Hematopoietic multipotent progenitor cell treated with erythropoietin and hydrocortisone succinate and interleukin-3 and kit ligand, for 6 days (in vitro differentiated cells): Measurements from ENCODE around the gene BRK1.
"Not testable (repeated sequence)": the region's sequence is repeated elsewhere in the genome, so short reads cannot be mapped to it uniquely, and the experiment has no call there.

Experiments used
- DNase-seq: peaks from one replicate; pipeline ENCODE4 v3.0.0-alpha.2; 2015

The BRK1 gene

DNA sequence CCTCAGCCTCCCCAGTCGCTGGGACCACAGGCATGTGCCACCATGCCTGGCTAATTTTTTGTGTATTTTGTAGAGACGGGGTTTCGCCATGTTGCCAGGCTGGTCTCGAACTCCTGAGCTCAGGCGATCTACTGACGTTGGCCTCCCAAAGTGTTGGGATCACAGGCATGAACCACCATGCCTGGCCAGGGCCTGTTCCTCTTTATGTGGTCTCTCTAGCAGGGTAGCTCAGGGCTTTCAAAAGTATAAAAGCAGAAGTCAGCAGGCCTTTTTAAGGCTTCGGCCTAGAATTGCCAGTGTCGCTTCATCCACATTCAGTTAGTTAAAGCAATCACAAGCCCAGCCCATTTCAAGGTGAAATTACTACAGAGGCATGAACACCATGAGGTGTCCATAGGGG, 33.8 kb downstream of the BRK1 start:
- no peak for DNase-seq

DNA sequence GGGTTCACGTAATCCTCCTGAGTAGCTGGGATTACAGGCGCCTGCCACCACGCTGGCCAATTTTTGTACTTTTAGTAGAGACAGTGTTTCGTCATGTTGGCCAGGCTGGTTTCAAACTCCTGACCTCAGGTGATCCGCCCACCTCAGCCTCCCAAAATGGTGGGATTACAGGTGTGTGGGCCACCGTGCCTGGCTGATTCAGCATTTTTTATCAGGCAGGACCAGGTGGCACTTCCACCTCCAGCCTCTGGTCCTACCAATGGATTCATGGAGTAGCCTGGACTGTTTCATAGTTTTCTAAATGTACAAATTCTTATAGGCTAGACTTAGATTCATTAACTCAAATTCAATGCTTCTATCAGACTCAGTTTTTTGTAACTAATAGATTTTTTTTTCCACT, 35.5 kb downstream of the BRK1 start:
- no peak for DNase-seq

DNA sequence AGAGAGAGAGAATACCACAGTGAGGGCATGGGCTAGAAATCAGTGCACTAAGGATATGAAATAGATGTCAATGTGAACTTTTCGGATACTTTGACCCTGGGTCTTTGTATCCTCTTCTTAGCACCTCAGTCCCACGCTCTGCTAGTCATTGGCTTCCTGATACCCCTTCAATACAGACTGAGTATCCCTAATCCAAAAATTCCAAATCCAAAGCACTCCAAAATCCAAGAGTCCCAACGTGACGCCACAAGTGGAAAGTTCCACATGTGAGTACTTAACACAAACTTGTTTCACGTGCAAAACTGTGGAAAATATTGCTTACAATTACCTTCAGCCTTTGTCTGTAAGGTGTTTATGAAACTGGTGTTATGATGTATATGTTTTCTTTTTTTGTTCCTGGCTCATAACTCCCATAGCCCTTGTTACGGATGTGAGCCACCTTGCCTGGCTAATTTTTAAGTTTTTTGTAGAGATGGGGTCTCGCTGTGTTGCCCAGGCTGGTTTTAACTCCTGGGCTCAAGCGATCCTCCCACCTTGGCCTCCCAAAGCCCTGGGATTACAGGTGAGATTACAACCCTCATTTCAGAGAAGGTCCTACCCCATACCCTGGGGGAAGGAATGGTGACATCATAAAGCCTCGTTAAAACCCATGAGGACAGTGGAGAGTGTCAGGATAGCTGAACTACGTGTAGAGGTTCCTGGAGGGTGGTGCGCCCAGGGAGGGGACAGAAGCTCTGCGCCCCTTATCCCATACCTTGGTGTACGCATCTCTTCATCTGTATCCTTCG, 39.1 kb downstream of the BRK1 start:
- no peak for DNase-seq

DNA sequence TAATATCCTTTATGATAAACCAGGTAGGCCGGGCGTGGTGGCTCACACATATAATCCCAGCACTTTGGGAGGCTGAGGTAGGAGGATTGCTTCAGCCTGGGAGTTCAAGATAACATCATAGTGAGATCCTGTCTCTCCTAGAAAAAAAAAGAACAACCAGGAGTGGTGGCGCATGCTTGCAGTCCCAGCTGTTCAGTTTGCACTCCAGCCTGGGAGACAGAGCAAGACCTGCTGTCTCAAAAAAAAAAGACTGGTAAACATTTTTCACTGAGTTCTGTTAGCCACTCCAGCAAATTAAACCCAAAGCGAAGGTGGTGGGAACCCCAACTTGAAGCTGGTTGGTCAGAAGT, 39.6 kb downstream of the BRK1 start:
- DNase-seq = no peak

DNA sequence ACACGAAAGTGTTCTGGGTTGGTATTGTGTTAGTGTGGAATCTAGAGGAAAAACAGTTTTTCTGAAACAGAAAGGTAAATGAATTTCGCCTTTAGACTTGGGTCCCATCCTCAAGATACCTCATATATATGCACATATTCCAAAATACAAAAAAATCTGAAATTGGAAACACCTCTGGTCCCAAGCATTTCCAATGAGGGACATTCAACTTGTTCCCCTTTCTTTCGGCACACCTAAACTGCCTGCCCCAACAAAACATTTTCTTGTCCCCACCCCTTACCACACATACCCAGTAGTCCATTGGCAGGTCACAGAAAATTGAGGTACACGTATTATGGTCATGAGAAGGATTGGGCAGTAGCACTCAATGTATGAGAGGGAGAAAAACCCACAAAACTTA, 40.2 kb downstream of the BRK1 start:
- no peak for DNase-seq

DNA sequence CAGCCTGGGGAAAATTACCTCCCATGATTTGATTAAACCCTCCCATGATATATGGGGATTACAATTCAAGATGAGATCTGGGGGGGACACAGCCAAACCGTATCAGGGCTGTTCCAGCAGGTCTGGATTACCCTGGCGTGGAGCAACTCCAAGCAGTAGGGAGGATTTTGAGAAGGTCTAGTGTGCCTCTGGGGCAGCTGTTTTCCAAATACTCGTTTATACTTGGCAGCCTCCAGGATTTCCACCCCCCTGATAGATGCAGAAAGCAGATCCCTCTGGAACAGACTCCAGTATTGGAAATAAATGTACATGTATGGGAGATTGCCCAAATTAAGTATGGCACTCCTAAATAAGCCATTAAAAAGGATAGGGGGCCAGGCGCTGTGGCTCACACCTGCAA, 41.6 kb downstream of the BRK1 start:
- no peak for DNase-seq

DNA sequence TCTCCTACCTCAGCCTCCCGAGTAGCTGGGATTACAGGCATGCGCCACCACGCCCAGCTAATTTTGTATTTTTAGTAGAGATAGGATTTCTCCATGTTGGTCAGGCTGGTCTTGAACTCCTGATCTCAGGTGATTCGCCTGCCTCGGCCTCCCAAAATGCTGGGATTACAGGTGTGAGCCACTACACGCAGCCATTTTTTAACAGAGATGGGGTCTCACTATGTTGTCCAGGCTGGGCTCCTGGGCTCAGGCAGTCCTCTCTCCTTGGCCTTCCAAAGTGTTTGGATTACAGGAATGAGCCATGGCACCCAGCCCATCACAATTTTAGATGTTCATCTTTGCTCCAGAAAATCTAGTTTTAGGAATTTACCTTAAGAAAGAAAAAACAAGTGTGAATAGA, 43.1 kb downstream of the BRK1 start:
- not testable (repeated sequence) for DNase-seq

DNA sequence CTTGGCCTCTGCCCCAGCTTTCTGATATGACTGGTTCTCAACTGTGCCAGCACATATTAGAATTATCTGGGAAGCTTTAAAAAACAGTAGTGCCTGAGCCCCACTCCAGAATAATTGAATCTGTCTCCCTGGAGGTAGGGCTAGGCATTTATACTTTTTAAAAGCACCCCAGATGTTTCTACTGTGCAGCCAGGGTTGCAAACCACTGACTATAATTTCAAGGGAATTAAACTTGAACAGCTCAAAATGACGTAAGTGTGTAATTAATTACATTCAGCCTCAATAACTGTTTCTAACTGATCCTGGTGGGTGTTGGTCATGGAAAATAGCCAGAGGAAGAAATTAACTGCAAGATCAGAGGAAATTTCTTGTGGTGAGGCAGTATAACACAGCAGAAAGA, 44.9 kb downstream of the BRK1 start:
- no peak for DNase-seq

DNA sequence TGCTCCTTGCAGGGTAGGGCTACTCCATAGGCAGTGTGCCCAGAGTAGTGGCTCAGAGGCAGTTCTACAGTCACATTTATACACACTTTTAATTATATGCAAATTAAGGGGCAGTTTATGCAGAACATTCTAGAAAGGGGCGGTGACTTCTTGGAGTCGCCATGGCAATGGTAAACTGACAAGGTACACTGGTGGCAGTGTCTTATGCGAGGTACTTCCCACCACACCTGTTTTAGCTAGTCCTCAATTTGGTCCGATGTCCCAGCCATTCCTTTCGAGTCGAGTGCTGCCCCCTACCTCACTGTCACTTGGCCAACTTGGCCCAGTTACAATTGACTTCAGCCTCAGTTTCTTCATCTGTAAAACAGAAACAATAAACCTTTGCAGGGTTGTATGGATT, 45.5 kb downstream of the BRK1 start:
- no peak for DNase-seq

DNA sequence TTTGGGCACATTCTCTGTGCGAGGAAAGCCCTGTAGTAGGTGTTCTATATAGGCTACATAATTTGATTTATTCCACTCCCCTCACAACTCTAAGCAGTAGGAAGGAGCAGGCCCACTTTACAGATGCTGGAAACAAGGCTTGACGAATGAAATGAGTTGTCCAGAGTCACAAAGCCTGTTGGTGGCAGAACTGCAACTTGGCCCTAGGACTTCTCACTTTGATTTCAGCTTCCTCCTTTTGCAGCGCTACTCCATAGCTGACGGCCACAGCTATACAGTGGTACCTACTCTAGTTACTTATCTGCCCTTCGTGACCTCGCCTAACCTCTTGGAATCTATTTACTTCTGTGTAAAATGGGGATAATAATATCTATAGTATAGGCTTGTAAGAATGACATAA, 46.7 kb downstream of the BRK1 start:
- DNase-seq = peak; percentile 38

DNA sequence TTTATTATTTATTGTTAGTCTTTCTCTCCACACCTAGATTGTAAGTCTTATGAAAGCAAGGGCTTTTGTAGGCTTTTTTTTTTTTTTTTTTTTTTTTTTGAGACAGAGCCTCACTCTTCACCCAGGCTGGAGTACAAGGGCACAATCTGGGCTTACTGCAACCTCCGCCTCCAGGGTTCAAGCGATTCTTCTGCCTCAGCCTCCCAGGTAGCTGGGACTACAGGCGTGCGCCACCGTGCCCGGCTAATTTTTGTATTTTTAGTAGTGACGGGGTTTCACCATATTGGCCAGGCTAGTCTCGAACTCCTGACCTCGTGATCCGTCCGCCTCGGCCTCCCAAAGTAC, 48.7 kb downstream of the BRK1 start:
- DNase-seq = not testable (repeated sequence)

DNA sequence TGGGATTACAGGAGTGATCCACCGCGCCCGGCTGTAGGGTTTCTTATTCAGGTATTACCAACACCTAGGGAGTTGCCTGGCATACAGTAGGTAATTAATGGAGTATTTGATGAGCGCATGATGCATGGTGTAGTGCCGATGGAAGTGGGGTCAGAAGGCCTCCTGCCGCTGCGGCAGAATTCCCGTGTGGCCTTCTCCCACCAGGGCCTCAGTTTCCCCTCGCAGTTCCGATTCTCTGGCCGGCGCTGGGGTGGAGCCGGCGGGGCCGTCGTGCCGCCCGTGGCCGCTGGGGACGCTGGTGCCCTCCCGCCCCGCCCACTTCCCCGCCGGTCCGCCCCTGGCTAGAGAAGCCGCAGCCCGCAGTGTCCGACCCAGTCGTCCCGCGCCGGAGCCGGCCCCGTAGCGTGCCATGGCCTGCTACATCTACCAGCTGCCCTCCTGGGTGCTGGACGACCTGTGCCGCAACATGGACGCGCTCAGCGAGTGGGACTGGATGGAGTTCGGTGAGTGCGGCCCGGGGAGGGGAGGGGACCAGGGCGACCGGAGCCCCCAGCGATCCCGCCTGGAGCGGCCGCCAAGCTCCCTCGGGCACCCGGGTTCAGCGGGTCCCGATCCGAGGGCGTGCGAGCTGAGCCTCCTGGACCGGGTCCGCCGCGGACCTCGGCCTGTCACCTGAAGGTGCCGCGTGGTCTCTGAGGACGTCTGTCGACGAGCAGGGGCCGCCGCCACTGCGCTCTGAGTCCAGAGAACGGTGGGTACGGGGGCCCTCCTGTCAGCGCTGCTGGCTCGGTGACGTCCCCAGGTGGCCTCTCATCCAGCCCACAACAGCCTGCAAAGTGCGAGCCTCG, 49.3 kb downstream of the BRK1 start, which contains the start of gene IRAK2:
TSS of gene IRAK2 (plus strand) at position 374 of the 848 bp plus-strand sequence. CDS start at position 410, 36 bp downstream.
- peak; percentile 74 for DNase-seq

DNA sequence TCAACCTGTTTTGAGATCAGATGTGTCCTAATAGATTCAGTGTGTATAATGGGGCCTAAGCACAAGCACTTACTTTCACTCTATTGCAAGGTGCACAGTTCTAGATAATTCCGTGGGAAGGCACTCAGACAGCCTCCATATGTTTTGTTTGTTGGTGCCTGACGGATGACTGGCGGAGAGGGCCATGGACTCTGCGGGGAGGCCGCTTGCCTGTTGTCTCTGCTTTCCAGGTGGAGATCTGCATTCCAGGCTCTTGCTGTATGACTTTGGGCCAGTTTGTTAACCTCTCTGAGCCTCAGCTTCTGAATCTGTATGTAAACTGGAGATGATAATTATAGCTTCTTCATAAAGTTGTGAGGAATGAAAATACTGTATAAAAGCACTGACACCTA, 50.7 kb downstream of the BRK1 start:
- DNase-seq = no peak

DNA sequence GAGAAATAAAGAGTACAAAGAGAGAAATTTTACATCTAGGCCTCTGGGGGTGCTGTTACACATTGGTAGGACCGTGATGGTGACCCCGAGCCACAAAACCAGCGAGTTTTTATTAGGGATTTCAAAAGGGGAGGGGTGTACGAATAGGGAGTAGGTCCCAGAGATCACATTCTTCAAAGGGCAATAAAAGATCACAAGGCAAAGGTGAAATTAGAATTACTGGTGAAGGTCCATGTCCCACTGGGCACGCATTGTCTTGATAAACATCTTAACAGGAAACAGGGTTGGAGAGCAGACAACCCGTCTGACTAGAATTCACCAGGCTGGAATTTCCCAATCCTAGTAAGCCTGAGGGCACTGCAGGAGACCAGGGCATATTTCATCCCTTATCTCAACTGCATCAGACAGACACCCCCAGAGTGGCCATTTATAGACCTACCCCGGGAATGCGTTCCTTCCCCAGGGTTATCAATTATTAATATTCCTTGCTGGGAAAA, 53.6 kb downstream of the BRK1 start:
- DNase-seq = no peak

DNA sequence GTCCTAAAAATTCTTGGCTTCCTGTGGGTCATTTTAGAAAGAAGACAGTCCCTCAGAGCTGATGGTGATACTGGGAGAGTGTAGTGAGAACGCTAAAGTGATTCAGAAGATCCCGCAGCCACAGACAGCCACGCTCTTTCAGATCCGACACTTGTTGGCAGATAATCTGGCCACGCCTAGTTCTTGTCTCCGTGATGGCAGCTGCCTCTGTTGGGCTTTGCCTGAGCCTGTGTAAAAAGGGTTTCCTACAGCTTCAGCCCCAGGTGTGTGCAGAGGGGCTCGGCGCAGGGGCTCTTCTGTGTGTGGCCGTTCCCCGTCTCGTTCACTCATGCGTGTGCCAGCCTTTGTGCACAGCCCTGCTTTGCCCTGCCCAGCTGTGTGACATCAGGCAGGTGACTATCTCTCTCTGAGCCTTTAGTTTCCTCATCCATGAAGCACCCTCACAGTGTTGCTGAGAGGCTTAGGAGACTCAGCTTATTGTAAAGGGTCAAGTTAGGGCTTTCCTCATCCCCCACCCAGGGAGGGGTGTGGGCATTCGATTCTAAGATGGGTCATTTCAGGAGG, 55.5 kb downstream of the BRK1 start:
- peak; percentile 54 for DNase-seq

DNA sequence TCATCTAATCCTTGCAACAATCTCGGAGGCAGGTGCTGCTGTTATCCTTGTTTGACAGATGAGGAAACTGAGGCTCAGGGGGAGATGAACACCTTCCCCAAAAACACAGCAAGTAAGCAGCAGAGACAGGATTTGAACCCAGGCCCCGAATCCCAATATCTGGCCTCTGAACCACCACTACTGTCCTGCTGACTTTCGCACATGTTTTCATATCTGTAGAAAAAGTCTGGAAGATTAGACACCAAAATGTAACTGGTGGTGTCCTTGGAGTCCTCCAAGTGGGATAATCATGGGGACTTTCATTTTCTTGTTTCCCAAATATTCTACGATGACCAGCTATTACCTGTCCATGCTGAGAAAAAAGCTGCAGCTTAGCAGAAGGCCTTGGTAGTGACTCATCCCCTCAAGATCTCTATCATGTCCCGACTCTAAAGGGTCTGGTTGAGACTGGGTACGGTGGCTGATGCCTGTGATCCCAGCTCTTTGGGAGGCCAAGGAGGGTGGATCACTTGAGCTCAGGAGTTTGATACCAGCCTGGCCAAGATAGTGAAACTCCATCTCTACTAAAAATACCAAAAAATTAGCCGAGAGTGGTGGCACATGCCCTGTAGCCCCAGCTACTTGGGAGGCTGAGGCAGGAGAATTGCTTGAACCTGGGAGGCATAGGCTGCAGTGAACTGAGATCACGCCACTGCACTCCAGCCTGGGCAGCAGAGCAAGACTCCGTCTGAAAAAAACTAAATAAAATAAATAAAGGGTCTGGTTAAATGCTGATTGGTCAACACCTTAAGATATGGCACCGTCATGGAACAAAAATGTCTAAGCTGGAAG, 57.8 kb downstream of the BRK1 start:
- no peak for DNase-seq

DNA sequence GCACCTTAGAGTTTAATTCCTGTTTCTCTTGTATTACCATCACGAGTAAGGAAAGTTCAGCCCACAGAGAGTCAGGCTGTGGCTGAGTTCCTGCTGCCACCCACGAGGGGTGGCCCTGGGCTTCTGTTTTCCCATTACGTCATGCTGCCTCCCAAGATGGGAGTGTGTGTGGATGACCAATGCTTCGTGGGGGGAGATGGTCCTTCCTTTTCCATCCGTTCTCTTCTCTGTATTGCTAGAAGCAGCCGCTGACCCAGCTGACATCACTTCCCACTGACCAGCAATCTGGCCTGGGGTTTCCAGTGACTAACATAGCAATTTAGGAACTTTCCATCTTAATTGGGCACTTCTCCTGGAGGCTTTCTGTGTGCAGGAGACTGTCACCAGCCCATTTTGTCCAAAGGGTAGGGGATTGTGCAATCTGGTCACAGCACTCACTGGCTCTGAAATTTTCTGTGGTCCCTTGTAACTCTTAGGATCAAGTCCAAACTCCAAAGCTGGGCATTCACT, 58.5 kb downstream of the BRK1 start:
- DNase-seq = no peak

DNA sequence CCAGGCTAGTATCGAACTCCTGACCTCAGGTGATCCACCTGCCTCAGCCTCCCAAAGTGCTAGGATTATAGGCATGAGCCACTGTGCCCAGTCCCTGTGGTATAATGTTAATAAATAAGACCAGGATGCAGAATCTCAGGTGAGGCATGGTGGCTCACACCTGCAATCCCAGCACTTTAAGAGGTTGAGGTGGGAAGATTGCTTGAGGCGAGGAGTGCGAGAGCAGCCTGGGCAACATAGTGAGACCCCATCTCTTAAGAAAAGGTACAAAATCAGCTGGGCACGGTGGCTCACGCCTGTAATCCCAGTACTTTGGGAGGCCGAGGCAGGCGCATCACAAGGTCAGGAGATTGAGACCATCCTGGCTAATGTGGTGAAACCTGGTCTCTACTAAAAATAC, 59.9 kb downstream of the BRK1 start:
- DNase-seq = not testable (repeated sequence)

DNA sequence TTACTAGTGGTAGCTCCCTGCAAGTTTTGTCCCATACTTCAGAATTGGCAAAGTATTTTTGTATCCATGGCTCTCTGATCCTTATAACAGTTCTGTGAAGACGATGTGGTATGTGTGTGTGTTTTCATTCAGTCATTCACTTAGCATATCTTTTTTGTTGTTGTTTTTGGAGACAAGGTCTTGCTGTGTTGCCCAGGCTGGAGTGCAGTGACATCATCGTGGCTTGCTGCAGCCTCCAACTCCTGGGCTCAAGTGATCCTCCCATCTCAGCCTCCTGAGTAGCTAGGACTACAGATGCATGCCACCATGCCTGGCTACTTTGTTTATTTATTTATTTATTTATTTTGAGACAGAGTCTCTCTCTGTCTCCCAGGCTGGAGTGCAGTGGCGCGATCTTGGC, 60.7 kb downstream of the BRK1 start:
- not testable (repeated sequence) for DNase-seq
